ENCODE results near the gene SMC2.

Gene SMC2

DNA sequence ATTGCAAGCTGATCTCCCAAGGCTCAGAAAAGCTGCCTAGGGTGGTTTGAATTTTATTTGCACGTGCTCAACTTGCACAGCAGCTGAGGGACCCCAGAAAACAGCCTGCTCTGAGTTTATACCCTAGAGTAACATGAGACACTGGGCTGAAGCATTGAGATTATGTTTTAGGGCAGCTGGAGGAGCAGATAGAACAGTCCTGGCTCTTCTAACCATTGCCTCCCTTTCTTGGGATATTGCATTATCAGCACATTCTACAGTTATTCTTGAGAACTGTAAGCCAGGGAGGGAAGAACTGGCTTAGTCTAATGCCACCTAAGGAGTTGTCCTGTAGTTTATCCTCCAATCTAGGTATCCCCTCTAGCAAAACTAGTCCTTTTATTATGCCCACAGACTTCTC lies 10.3 kb downstream of the SMC2 start:
- FAIRE-seq = no peak
- DNase-seq (ENCODE audit: low spot score) = no peak

DNA sequence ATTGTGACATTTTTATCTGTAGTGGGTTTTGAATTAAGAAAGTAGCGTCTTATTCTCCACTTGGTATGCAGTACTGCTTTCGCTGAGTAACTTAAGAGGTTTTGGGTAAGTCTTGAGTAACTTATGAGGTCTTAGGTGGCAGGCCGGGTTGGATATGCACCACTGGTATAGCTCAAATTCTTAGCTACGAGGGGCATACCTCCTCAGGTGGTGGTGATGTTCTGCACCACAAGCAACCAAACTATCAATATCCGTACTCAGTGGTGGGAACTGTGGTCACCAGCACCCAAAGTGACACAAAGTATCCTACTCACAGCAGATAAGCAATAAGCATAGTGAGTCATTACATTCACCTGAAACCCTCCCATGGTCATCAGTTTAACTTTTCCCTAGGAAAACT lies 13.7 kb downstream of the SMC2 start:
- DNase-seq (ENCODE audit: low spot score) (no peak), FAIRE-seq (no peak)

- FAIRE-seq (no peak), DNase-seq (ENCODE audit: low spot score) (no peak)
Observed at GRCh38 chr9:104108315-104108714, 14.2 kb downstream of the SMC2 start.

DNA sequence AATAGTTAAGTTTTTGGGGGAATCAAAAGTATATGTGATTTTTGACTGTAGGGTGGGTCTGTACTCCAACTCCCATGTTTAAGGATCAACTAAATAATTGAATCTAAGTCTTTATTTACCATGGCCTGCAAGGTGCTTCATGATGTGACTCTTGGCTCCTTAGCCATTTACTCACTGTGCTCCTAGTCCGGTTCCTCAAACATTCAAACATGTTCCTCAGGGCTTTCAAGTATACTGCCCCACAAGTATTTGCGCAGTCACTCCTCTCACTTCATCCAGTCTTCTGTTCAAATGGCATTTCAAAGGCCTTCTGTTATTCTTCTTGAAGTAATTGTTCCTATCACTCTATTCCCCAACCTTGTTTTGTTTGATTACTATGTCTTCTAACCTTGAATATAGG lies 16.4 kb downstream of the SMC2 start:
- FAIRE-seq = no peak
- no peak for DNase-seq (ENCODE audit: low spot score)

DNA sequence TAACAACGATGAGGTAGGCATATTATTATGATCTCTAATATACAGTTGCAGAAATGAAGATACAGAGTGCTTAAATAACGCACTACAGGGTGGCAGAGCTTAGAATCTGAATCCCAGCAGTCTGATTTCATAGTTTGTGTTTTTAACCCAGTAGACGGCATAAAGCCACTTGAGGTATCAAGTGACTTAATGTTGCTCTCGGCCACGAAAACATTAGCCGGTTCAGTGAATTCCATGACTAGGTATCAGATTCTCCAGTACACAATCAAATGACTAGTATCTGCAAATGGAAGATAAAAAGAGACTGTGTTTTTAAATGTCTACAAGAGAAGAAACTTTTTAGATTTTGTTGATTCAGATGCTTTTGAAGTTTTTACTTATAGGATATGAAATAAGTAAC lies 24.8 kb downstream of the SMC2 start:
- no peak for FAIRE-seq
- DNase-seq (ENCODE audit: low spot score) = no peak

GRCh38 chr9:104121022-104121421 lies 26.9 kb downstream of the SMC2 start:
- DNase-seq (ENCODE audit: low spot score) = no peak
- FAIRE-seq = no peak

GRCh38 chr9:104138243-104138868 lies 44.2 kb downstream of the SMC2 start:
- no peak for FAIRE-seq

DNA sequence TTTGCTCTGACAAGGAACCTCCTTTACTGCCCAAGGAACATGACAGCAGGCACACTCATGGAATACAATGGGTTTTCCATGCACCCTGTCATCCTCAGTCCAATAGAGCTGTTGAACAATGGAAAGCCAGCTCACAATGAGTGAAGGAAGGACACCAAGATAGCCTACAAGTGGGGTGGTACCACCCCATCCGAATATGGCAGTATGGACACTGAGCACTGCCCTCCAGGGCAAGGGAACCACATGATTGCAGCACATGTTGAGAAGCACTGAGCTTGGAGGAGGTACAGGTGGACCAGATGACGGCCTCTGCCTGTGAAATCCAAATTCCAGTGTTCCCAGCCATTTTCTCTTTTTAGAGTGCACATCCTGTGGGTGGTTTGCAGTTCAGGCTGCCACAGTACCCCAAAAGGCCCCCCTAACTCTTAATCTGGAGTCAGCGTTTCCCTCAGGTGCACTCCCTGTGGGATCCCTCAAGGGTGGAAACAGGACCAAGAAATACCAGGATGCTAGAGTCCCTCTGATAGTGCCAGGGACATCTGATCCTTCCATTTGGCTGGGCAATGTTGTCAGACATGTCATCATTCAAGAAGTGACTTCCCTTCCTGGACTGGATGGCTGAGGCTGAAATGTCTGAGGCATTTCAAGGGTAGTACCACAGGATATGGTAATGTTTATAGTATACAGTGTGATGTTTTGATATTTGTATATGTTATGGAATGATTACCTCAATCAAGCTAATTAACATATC lies 48.9 kb downstream of the SMC2 start:
- FAIRE-seq (no peak), DNase-seq (ENCODE audit: low spot score) (no peak)

More at GRCh38 chr9:104138243-104138868, 44.2 kb downstream of the SMC2 start:
- DNase-seq (ENCODE audit: low spot score) = no peak

GRCh38 chr9:104143550-104143910 lies 49.4 kb downstream of the SMC2 start:
- FAIRE-seq (no peak), DNase-seq (ENCODE audit: low spot score) (no peak)

DNA sequence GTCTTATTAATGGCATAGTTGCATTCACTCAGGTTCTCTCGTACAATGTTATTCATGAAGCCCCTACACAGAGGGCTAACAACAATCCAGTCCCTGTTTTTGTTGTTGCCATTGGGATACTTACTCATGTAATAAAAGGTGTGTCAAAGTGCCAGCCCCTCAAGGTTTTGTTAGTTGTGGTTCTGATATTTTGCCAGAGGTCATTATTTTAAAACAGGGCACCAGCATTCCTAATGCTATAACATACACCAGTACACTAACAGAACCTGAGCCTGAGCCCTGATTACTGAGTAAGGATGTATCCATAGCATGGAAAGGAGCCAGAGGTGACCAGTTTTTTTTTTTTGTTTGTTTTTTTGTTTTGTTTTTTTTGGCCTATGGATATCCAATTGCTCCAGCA lies 50.2 kb downstream of the SMC2 start:
- no peak for FAIRE-seq
- DNase-seq (ENCODE audit: low spot score) = no peak

DNA sequence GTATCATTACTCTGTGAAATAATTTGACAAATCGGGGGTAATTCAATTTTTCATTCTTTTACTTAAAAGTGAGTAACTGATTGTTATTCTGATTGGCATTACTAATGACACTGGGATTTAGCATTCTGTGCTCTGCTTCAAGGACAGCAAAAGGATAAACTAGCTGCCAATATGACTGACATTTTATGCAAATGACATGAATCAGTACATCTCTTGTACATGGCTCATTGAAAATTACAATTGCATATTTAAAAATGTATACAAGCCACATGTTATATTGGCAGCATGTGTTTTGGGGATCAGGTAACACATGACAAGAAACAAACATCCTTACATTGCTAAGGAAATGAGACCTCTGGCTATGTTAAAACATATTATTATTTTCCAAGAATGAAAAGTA lies 79.0 kb downstream of the SMC2 start:
- DNase-seq (ENCODE audit: low spot score) = no peak
- FAIRE-seq = no peak

DNA sequence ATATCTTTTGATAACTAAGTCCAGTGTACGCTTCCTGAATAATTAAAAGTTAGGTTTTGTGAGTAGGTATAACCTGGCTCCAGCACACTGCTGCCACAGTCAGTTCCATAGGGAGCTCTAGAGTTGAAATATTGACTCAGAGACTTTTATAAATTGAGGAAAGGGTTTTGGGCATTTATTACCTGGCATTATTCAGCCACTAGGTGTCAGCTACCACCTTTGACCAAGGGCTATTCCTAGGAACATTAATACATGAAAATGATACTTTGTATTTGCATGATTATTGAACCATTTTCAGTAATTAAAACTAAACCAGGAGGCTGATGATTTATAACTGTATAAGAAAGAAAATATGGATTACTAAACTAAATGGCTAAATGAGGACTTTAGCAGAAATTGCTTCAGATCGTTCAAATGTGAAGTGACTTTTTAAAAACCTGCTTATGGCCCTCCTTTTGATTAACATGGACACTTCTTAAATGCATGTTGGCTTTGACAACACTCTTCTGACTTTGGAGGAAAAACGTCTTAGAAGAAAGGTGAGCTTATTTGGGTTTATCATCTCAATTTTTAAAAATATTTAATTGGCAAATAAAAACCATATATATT lies 83.0 kb downstream of the SMC2 start:
- DNase-seq (ENCODE audit: low spot score) = peak; percentile 27
- FAIRE-seq = no peak

DNA sequence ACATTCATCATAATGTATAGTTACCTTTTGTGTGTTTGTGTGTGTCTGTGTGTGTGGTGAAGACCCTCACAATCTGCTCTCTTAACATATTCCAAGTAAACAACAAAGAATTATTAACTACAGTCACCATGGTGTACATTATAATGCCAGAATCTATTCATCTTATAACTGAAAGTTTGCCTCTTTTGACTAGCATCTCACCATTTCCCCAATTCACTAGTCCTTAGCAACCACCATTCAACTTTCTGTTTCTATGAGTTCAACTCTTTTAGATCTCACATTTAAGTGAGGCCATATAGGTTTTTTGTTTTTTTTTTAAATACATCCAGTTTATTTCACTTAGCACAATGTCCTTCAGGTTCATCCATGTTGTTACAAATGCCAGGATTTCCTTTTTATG lies 83.6 kb downstream of the SMC2 start:
- FAIRE-seq (no peak), DNase-seq (ENCODE audit: low spot score) (no peak)

All from RCC 7860 (cell line).